NCI-H2107 treated with DMSO at 0.1 percent for 48 hours (cell line): ENCODE results near the gene PPIC.

Experiments
- DNase-seq: peaks from one replicate; lab custom pipeline; 2025; ENCODE audit not compliant: unreplicated experiment; lab: John Stamatoyannopoulos, UW

PPIC gene

GRCh38 chr5:123036391-123037103, at the start of gene PPIC:
TSS of gene PPIC (minus strand) at chr5:123036725. CDS start at chr5:123036625, 100 bp downstream.
- DNase-seq, result no peak

GRCh38 chr5:123085638-123086286, 49.2 kb upstream of the PPIC start:
- no peak for DNase-seq

- no peak for DNase-seq
These were observed 48.4 kb upstream of the PPIC start for GRCh38 chr5:123084730-123085605.

DNA sequence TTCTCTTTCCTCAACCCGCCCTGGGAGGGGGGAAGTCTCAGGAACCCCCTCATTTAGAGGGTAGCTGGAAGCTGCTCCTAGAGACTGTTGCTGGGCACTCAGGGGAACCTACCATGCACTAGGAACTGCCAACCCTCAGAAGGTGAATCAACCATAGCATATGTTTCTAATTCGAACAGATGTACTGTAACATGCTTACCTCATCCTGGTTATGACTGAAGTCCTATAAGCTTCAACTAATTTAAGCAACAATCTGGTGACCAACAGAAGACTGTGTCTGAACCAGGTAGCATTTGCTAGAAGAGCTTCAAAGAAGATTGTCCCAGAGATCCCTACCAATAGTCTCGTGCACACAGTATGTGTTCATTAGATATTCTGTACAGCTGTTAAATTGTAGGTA, 46.8 kb upstream of the PPIC start:
- no peak for DNase-seq

GRCh38 chr5:123080215-123080614, 43.7 kb upstream of the PPIC start:
- no peak for DNase-seq

- no peak for DNase-seq
These were observed 39.1 kb upstream of the PPIC start for GRCh38 chr5:123075521-123076163.

- DNase-seq, result no peak
These were observed 31.9 kb upstream of the PPIC start for GRCh38 chr5:123068368-123068938.

GRCh38 chr5:123066016-123066415, 29.5 kb upstream of the PPIC start:
- DNase-seq, result no peak

GRCh38 chr5:123059455-123059854, 22.9 kb upstream of the PPIC start:
- no peak for DNase-seq

DNA sequence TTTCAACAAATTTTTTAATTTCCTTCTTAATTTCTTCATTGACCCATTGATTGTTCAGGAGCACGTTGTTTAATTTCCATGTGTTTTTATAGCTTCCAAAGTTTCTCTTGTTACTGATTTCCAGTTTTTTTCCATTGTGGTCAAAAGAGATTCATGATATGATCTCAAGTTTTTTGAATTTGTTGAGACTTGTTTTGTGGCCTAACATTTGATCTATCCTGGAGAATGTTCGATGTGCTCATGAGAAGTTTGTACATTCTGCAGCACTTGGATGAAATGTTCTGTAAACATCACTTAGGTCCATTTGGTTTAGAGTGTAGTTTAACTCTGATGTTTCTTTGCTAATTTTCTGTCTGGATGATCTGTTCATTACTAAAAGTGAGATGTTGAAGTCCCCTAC, 14.7 kb upstream of the PPIC start:
- no peak for DNase-seq

DNA sequence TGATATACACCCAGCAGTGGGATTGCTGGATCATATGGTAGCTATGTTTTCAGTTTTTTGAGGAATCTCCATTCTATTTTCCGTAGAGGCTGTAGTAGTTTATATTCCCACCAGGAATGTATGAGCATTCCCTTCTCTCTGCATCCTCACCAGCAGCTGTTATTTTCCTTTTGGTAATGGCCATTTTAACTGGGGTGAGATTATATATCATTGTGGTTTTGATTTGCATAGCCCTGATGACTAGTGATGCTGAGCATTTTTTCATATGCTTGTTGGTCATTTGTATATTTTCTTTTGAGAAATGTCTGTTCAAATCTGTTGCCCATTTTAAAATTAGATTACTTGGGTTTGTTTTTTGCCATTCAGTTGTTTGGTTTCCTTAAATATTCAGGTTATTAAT, 11.2 kb upstream of the PPIC start:
- no peak for DNase-seq

DNA sequence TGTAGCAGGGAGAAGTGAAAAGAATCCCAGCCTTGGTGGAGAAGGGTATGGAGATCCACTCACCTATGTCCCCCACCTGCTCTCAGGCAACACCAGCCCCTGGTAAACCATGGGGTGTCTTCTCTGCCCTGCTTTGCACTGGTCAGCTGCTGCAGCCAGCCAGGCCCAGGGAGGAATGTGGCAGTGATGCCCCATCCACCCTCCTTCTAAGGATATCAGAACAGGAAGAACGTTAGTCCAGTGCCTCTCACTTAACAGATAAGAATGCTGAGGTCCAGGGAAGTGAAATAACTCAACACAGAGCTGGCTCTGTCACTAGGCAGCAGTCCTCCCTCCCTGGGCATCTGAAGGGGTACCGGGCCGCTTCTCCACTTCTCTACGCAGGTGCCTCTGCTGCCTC, 9.7 kb upstream of the PPIC start:
- no peak for DNase-seq

DNA sequence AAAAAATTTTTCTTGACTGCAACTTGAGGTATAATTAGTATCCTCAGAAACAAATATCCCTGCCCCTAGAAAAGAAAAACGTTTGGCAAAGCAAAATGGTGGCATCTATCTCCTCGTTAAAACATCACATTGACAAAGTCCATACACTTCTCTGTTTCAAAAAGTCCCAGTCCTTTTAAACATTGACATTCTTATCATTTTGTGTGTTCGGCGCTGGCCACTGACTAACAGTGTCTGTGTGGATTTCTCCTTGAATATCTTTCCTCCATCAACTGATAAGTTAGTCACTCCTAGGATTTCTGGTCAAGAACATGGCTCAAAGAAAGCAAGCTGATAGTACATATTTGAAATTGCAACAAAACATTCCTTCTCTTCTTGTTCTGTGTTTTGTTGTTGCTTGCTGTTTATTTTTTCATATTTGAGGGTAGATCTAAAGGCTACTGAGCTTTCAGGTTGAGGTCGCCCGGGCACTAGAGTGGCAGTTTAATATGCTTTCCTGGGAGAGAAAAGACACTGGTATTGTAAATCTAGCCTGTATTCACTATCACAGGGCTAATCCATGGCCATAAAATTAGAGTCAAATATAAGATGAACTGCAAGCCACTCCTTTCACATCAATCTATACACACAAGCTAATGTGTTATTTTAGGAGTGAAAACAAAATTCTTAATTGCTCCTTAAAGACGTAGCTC, 8.5 kb upstream of the PPIC start:
- DNase-seq, result no peak

DNA sequence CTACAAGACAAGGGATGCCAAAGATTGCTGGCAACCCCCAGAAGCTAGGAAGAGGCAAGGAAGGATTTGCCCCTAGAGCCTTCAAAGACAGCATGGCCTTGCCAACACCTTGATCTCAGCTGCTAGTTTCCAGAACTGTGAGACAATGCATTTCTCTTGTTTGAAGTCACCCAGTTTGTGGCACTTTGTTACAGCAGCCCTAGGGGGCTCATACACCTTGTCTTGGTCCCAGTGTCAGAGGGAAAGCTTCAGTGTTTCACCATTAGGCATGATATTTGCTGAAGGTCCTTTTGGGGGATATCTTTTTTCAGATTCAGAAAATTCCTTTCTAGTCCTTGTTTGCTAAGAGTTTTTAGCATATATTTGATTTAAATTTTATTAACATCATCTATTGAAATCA, 3.1 kb upstream of the PPIC start:
- no peak for DNase-seq

DNA sequence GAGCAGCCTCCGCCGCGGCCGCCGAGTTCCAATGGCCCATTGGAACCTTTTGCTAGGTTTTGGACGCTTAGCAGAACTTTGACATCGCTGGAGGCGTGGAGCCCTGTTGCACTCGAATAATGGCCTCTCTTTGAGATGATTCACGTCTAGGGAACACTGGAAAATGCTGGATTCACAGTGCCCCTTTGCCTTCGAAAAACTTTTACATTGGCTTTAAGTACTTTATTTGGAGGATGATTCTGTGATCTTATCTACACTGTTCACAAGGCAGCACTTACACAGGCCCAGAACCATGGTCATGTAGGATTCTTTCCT, 536 bp upstream of the PPIC start:
- DNase-seq, result no peak

DNA sequence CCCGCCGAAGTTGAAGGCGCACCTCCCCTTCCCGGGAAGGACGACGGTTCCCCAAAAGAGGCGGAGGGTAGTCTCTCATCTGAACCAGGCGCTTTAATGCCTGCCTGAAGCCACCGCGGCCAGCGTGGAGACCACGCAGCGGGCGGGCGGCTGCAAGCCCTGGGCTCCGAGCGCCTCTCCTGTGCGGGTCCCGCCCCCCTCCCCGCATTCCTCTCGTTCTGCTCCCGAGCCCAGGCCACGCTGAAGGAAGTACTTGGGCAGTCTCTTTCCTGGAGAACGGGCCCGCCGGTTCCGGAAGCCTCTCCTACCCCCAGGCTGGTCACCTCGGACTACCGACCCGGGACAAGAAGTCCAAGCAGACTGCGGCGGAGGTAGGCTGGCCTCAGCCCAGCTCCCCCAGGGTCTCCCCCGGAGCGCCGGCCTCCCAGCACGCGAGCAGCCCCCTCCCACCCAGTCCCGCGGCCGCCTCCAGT, 571 bp downstream of the PPIC start:
- no peak for DNase-seq

DNA sequence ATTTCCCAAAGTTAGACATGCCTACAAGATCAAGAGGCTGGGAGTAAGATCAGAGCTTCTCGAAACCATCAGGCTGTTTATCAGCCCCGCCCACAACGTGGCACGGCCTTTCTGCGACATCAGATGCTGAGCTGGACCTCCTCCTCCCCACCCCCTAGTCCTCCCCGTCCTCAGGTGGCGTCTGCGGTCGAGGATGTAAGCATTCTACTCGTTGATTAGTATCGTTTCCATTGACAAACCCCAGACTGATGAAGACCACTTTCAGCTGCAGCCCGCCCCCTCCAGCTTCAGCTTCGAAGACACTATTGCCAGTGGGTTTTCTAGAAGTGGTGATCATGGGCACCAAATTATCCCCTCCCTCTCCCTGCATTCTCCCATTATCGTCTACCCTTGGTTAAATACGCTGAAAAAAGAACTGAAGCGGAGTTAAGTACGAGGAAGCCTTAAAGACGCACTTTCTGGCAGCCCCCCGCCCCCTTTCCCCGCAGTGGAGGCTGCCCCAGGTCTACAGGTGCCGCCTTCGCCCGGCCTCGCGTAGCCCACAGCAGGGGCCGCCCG, 1.1 kb downstream of the PPIC start:
- DNase-seq, result no peak

- DNase-seq, result no peak
These were observed 3.3 kb downstream of the PPIC start for GRCh38 chr5:123033157-123033671.

DNA sequence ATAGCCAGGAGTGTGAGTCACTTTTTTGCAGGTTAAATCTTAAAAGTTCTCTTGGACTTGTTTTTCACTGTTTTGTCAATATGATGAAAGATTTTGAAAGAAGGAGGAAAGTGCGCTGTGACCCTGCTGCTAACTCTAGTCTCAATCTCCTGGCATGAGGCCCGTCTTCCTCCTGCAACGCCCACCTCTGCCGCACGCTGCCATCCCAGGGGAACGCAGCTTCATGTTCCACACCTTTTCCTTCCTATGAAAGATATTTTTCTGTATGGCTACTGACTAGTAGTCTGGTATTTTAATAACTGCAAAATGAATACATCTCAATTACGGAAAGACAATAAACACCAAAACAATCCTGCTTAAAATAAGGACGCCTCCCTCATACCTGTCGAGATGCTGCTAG, 8.3 kb downstream of the PPIC start:
- DNase-seq, result no peak

DNA sequence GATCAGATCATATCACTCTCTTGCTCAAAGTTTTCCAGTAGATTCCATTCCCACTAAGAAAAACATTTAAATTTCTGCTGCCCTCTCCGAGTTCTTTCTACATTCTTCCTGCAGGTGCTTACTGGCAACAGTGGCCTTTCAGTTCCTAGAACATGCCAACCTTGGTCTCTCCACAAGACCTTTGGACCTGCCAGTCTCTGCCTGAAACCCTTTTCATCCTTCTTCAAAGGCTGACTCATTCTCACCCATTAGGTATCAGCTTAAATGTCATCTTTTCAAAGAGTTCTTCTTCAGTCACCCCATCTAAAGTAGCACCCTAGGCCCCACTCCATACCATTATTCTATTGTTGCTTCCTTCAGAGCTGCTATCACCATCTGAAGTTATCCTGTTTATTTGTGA, 21.8 kb downstream of the PPIC start:
- no peak for DNase-seq
